ENCODE data around the gene YTHDF1. TPM values are rescaled to one million over a fixed set of nuclear protein-coding genes. Genes with fewer than 3 reads are reported as not detected.

YTHDF1 gene
- total and polyA plus RNA-seq, 2 of the 4 experiments (the other 2 are of a cell fraction) = 10.9 to 22.6 TPM

- Histone ChIP-seq H3K23ac (ENCODE audit: low read depth, low read length) (no peak overlapping the region), H3K27ac (ENCODE audit: insufficient read depth, low read length) (no peak overlapping the region), H2BK20ac (ENCODE audit: low read depth, low read length) (no peak overlapping the region), H2BK120ac (ENCODE audit: low read depth, low read length) (no peak overlapping the region), H3K18ac (ENCODE audit: low read depth, low read length) (no peak overlapping the region; the same call in 1 of the 2 replicates), H3K4me1 (ENCODE audit: control insufficient read depth, insufficient read depth, low read length) (no peaks in the 10 kb centered on the region; the same call in 1 of the 2 replicates), H3K27me3 (ENCODE audit: control insufficient read depth, insufficient read depth, low read length) (peaks cover 74% of the 10 kb centered on the region), H4K8ac (ENCODE audit: low read depth in 2 of 2, low read length in 2 of 2) (no peak overlapping the region), H2AK9ac (replicated peaks; ENCODE audit: low read depth, low read length, poor library complexity) (no peak overlapping the region), H2AFZ (replicated peaks; ENCODE audit: low read length, poor library complexity) (no peak overlapping the region), H3K14ac (replicated peaks; ENCODE audit: low read depth, low read length) (no peak overlapping the region), H4K91ac (ENCODE audit: insufficient read depth, low read depth, low read length) (no peak overlapping the region), H4K20me1 (ENCODE audit: insufficient read depth, low read length) (no peaks in the 10 kb centered on the region; the same call in 1 of the 2 replicates), H3K9me1 (ENCODE audit: insufficient read depth, low read length) (no peaks in the 10 kb centered on the region), H3K79me1 (ENCODE audit: low read depth in 1 of 2, low read length in 2 of 2) (no peaks in the 10 kb centered on the region), H3K56ac (ENCODE audit: extremely low read depth, insufficient read depth, low read length) (no peak overlapping the region), H3K4ac (ENCODE audit: low read depth, low read length) (no peak overlapping the region), H2AK5ac (ENCODE audit: low read depth, low read length) (no peak overlapping the region), H2BK15ac (ENCODE audit: low read depth, low read length) (no peak overlapping the region), H3K4me3 (ENCODE audit: insufficient read depth, low read depth, low read length) (no peak overlapping the region), H3K36me3 (ENCODE audit: control insufficient read depth, insufficient read depth, low read length) (no peaks in the 10 kb centered on the region), H3K9me3 (ENCODE audit: control insufficient read depth, insufficient read depth, low read length) (peaks cover 2% of the 10 kb centered on the region; the same call in 1 of the 2 replicates), H3K4me2 (ENCODE audit: low read depth, low read length) (no peak overlapping the region; the same call in 1 of the 2 replicates), H3K9ac (ENCODE audit: low read depth, low read length) (no peak overlapping the region), H4K5ac (ENCODE audit: low read depth, low read length) (no peak overlapping the region), H2BK5ac (ENCODE audit: low read depth, low read length, poor library complexity, severe bottlenecking) (no peak overlapping the region)
- 44% methylated on average over 15 of the region's 30 CpGs; no CpG with 5 or more reads in 1 of the 2 experiments for WGBS, 2 experiments (ENCODE audit: extremely low coverage in 2 of 2, insufficient read length in 1 of 2)
- BruUV-seq (replicated peaks) = no TSS peak
- intact Hi-C loops (cut with micrococcal nuclease) (no loop called here), dilution Hi-C loops (cut with HindIII; ENCODE audit: low sequenced_read_pairs, unreplicated experiment) (no loop called here), in situ Hi-C loops (cut with MboI; ENCODE audit: low sequenced_read_pairs) (no loop called here)
- no peak for DNase-seq
- ChIA-PET CTCF (no interaction called here), POLR2A (ENCODE audit: unreplicated experiment) (no interaction called here)
- no peak; the same call in 1 of the 2 replicates for ATAC-seq (ENCODE audit: low read depth)
- TF ChIP-seq SMC3 (IDR thresholded peaks at IDR 0.05; ENCODE audit: low read depth, low read length) = no peak
- TF ChIP-seq RAD21 (IDR thresholded peaks at IDR 0.05; ENCODE audit: low read length) = no peak
- no peak for TF ChIP-seq BHLHE40 (IDR thresholded peaks at IDR 0.05; ENCODE audit: low read depth, low read length)
- no peak for TF ChIP-seq MAZ (IDR thresholded peaks at IDR 0.05; ENCODE audit: borderline replicate concordance, low read depth, low read length)
- no peak for TF ChIP-seq MAFK (IDR thresholded peaks at IDR 0.05; ENCODE audit: low read depth, low read length)
- no peak for TF ChIP-seq RFX5 (IDR thresholded peaks at IDR 0.05; ENCODE audit: low read depth, low read length)
- TF ChIP-seq CHD1 (IDR thresholded peaks at IDR 0.05; ENCODE audit: low read depth, low read length) = no peak
- TF ChIP-seq POLR2A (IDR thresholded peaks at IDR 0.05; ENCODE audit: low read depth, low read length) = no peak
- TF ChIP-seq ELK1 (IDR thresholded peaks at IDR 0.05; ENCODE audit: borderline replicate concordance, low read depth, low read length) = no peak
- no peak for TF ChIP-seq MXI1 (IDR thresholded peaks at IDR 0.05; ENCODE audit: borderline replicate concordance, low read depth, low read length)
- TF ChIP-seq RCOR1 (IDR thresholded peaks at IDR 0.05; ENCODE audit: insufficient replicate concordance, low read length) = no peak
- no peak for TF ChIP-seq CTCF (conservative IDR thresholded peaks at IDR 0.05; ENCODE audit: low read depth, low read length)
- TF ChIP-seq CEBPB (IDR thresholded peaks at IDR 0.05; ENCODE audit: low read depth, low read length) = no peak
- no peak for TF ChIP-seq FOS (IDR thresholded peaks at IDR 0.05; ENCODE audit: low read depth, low read length)
- TF ChIP-seq USF2 (IDR thresholded peaks at IDR 0.05; ENCODE audit: low read depth, low read length) = no peak
Measured at GRCh38 chr20:63261795-63262528, 46.0 kb upstream of the YTHDF1 start.
